ENCODE measurements around the gene TMX4.

- TF ChIP-seq POLR2A (IDR thresholded peaks at IDR 0.05; ENCODE audit: low read depth, low read length) (no peak), POLR2AphosphoS5 (IDR thresholded peaks at IDR 0.05; ENCODE audit: low read depth, low read length) (no peak)
Measured at GRCh38 chr20:8049310-8049709, 29.7 kb upstream of the TMX4 start.
